ENCODE data around the gene RAET1L.

DNA sequence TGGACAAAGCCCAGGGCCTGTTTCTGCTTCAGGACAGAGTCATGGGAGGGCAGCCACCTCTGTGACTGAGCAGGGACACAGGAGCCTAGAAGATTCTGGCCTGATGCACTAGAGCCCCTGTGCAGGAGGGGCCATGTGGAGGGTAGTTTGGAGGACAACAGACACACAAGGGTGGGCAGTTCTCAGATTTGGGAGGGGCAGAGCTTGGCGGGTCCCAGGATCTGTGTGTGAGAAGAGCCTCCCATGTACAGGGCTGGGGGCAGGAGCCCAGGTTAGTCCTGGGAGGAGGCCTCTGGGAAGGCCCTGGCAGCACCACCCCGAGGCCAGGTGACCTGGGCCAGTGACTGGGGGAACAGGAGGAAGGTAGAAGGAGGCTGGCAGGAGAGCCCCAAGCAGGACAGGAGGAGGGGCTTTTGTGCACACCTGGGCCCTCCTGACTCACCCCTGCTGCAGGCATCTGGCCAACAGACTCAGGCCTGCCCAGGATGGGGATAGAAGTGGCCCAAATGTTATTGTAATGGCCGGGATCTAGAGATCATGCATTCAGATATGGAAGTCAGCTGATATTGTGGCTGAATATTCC, 45.0 kb upstream of the RAET1L start:
- TF ChIP-seq GATA2 (IDR thresholded peaks at IDR 0.05; ENCODE audit: low read depth, low read length) (no peak), GATA3 (IDR thresholded peaks at IDR 0.05; ENCODE audit: low read depth, low read length) (no peak)
